ENCODE measurements around the gene ZNF565. TPM values are rescaled to one million over a fixed set of nuclear protein-coding genes. Genes with fewer than 3 reads are reported as not detected.

Gene ZNF565
- total RNA-seq, 1 experiment from 2014 or later, result 4.8 TPM

DNA sequence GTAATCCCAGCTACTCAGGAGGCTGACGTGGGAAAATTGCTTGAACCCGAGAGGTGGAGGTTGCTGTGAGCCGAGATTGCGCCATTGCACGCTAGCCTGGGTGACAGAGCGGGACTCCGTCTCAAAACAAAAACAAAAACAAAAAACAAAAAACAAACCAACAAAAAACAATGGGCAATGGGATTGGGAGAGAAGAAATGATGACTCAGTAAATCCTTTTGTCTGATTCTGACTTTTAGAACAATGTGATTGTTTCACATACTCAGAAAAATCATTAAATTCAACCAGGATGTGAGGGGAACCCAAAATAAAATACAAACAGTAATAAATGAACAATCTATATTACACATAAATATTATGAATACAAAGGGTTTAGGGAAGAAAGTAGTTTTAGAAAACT is 5.1 kb downstream of the ZNF565 start:
- no peaks in the 10 kb centered on the region for H3K9me3 Mint-ChIP-seq
- Histone ChIP-seq H3K23ac (ENCODE audit: insufficient read length, low read depth, low read length) (no peak overlapping the region), H4K5ac (ENCODE audit: insufficient read length, low read depth, low read length) (no peak overlapping the region), H3K18ac (ENCODE audit: insufficient read length, low read depth, low read length) (no peak overlapping the region), H3K27ac (ENCODE audit: insufficient read length, low read depth, low read length) (no peak overlapping the region), H3K56ac (ENCODE audit: insufficient read length, low read depth, low read length) (no peak overlapping the region), H3K23me2 (ENCODE audit: insufficient read length, low read depth, low read length, poor library complexity, severe bottlenecking) (peaks cover 4% of the 10 kb centered on the region), H2BK15ac (ENCODE audit: low read depth, low read length) (no peak overlapping the region), H3K9ac (ENCODE audit: extremely low read depth, insufficient read length, low read length) (no peak overlapping the region), H3K14ac (ENCODE audit: insufficient read depth, low read length) (no peak overlapping the region), H3K79me1 (ENCODE audit: insufficient read depth, low read depth, low read length, poor library complexity, severe bottlenecking) (no peaks in the 10 kb centered on the region), H3K4me1 (ENCODE audit: insufficient read depth, low read length) (no peaks in the 10 kb centered on the region), H3K27me3 (ENCODE audit: insufficient read depth, low read length) (no peaks in the 10 kb centered on the region), H3K79me2 (ENCODE audit: insufficient read depth, low read length) (no peaks in the 10 kb centered on the region), H4K20me1 (ENCODE audit: control insufficient read depth, insufficient read depth, insufficient read length) (no peaks in the 10 kb centered on the region), H2BK5ac (ENCODE audit: insufficient read length, low read length) (no peak overlapping the region), H3T11ph (ENCODE audit: low read length) (no peak overlapping the region), H2BK20ac (ENCODE audit: low read depth, low read length, poor library complexity, severe bottlenecking) (no peak overlapping the region), H2AFZ (ENCODE audit: low read length) (no peak overlapping the region), H3K4me2 (ENCODE audit: insufficient read depth, insufficient read length, low read length) (no peak overlapping the region), H2AK5ac (ENCODE audit: insufficient read length, low read length) (no peak overlapping the region), H4K8ac (replicated peaks; ENCODE audit: insufficient read length, low read depth, low read length) (no peak overlapping the region), H3K4ac (ENCODE audit: low read depth, low read length) (no peak overlapping the region), H3K9me3 (ENCODE audit: control insufficient read depth, low read depth, low read length) (no peaks in the 10 kb centered on the region), H4K91ac (ENCODE audit: insufficient read length, low read depth, low read length) (no peak overlapping the region), H2BK120ac (ENCODE audit: low read depth, low read length, poor library complexity, severe bottlenecking) (no peak overlapping the region), H2BK12ac (ENCODE audit: insufficient read length, low read depth, low read length) (no peak overlapping the region)
- H3K4me3 Mint-ChIP-seq, result no peak overlapping the region
- H3K27me3 Mint-ChIP-seq (ENCODE audit: low read depth), result no peaks in the 10 kb centered on the region
- TF ChIP-seq, protein P1, sequence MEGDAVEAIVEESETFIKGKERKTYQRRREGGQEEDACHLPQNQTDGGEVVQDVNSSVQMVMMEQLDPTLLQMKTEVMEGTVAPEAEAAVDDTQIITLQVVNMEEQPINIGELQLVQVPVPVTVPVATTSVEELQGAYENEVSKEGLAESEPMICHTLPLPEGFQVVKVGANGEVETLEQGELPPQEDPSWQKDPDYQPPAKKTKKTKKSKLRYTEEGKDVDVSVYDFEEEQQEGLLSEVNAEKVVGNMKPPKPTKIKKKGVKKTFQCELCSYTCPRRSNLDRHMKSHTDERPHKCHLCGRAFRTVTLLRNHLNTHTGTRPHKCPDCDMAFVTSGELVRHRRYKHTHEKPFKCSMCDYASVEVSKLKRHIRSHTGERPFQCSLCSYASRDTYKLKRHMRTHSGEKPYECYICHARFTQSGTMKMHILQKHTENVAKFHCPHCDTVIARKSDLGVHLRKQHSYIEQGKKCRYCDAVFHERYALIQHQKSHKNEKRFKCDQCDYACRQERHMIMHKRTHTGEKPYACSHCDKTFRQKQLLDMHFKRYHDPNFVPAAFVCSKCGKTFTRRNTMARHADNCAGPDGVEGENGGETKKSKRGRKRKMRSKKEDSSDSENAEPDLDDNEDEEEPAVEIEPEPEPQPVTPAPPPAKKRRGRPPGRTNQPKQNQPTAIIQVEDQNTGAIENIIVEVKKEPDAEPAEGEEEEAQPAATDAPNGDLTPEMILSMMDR (conservative IDR thresholded peaks at IDR 0.05), result no peak
- H3K27ac Mint-ChIP-seq, result no peak overlapping the region
- WGBS (ENCODE audit: extremely low coverage, insufficient read length, low lambda C conversion rate), result no CpG with 5 or more reads among the region's 7 CpGs
- H3K4me1 Mint-ChIP-seq, result peaks cover 0 to 2% of the 10 kb centered on the region in 2 experiments; a peak in 2 of 4 replicates
- DNase-seq, result no peak
- H3K36me3 Mint-ChIP-seq (ENCODE audit: insufficient read depth in 1 of 3, low read depth in 3 of 3), result no peaks in the 10 kb centered on the region; a peak in 2 of 7 replicates
